HUES64 (cell line): ENCODE results near the gene PI4KA.
"Not testable (repeated sequence)": the region's sequence is repeated elsewhere in the genome, so short reads cannot be mapped to it uniquely, and the experiment has no call there.

Source experiments
- H3K27ac ChIP-seq: 2 replicates; pipeline ENCODE4 v1.7.0; 2013; ENCODE audit warnings: low read depth, low read length, inconsistent platforms
- H3K27me3 ChIP-seq: 2 replicates; pipeline ENCODE4 v1.6.1; 2013; ENCODE audit warnings: mild to moderate bottlenecking, low read length; ENCODE audit not compliant: insufficient read depth
- H3K36me3 ChIP-seq: 2 replicates; pipeline ENCODE4 v1.6.1; 2013; ENCODE audit warnings: mild to moderate bottlenecking, low read length; ENCODE audit not compliant: insufficient read depth
- H3K4me1 ChIP-seq: 2 replicates; pipeline ENCODE4 v1.6.1; 2013; ENCODE audit warnings: mild to moderate bottlenecking, low read length, moderate library complexity; ENCODE audit not compliant: insufficient read depth
- H3K4me3 ChIP-seq: 2 replicates; pipeline ENCODE4 v1.5.1; 2013; ENCODE audit warnings: mild to moderate bottlenecking, low read length, moderate library complexity
- H3K9ac ChIP-seq: 2 replicates; pipeline ENCODE4 v1.6.1; 2013; ENCODE audit warnings: mild to moderate bottlenecking, low read depth, low read length
- H3K9me3 ChIP-seq: 2 replicates; pipeline ENCODE4 v1.6.1; 2013; ENCODE audit warnings: low read depth, low read length; ENCODE audit not compliant: insufficient read depth
- WGBS: fragments of 150-250, 120-280 bp; methylation state at CpG from one replicate; pipeline ENCODE4 v1.1.7; 2013; ENCODE audit warnings: missing lambda C conversion rate; 5-methylcytosine and 5-hydroxymethylcytosine counted together

PI4KA gene

GRCh38 chr22:20840646-20841371 lies 17.8 kb downstream of the PI4KA start:
- Histone ChIP-seq H3K4me1 (peaks cover 20% of the 10 kb centered on the region), H3K27me3 (no peaks in the 10 kb centered on the region), H3K27ac (no peak overlapping the region), H3K36me3 (no peaks in the 10 kb centered on the region), H3K4me3 (no peak overlapping the region), H3K9ac (no peak overlapping the region), H3K9me3 (no peaks in the 10 kb centered on the region)
- 75% methylated on average over 8 of the region's 8 CpGs for WGBS

- peaks cover 16% of the 10 kb centered on the region for H3K4me1 ChIP-seq
- H3K4me3 ChIP-seq = no peak overlapping the region
- no peak overlapping the region for H3K9ac ChIP-seq
- H3K9me3 ChIP-seq = no peaks in the 10 kb centered on the region
- 93% methylated on average over 3 of the region's 3 CpGs for WGBS
- no peaks in the 10 kb centered on the region for H3K27me3 ChIP-seq
- H3K36me3 ChIP-seq = no peaks in the 10 kb centered on the region
- H3K27ac ChIP-seq = no peak overlapping the region
These were observed 18.6 kb downstream of the PI4KA start for GRCh38 chr22:20839837-20840645.

GRCh38 chr22:20839354-20839753 lies 19.3 kb downstream of the PI4KA start:
- H3K9ac ChIP-seq, H3K27me3 ChIP-seq, H3K4me3 ChIP-seq, H3K27ac ChIP-seq, H3K9me3 ChIP-seq, H3K36me3 ChIP-seq: not testable (repeated sequence)
- peaks cover 15% of the 10 kb centered on the region; the same call in 1 of the 2 replicates for H3K4me1 ChIP-seq
- 95% methylated on average over 10 of the region's 10 CpGs for WGBS

- 81% methylated on average over 1 of the region's 2 CpGs for WGBS
- H3K27me3 ChIP-seq = no peaks in the 10 kb centered on the region
- no peaks in the 10 kb centered on the region for H3K9me3 ChIP-seq
- no peak overlapping the region for H3K4me3 ChIP-seq
- peaks cover 15% of the 10 kb centered on the region; the same call in 1 of the 2 replicates for H3K4me1 ChIP-seq
- no peak overlapping the region for H3K27ac ChIP-seq
- peaks cover 11% of the 10 kb centered on the region; the same call in 1 of the 2 replicates for H3K36me3 ChIP-seq
- H3K9ac ChIP-seq = no peak overlapping the region
These were observed 21.4 kb downstream of the PI4KA start for GRCh38 chr22:20836987-20837823.

GRCh38 chr22:20834725-20835124 lies 23.9 kb downstream of the PI4KA start:
- no peak overlapping the region for H3K4me3 ChIP-seq
- H3K36me3 ChIP-seq = peaks cover 11% of the 10 kb centered on the region; the same call in 1 of the 2 replicates
- H3K27me3 ChIP-seq = no peaks in the 10 kb centered on the region
- H3K27ac ChIP-seq = no peak overlapping the region
- WGBS = 96% methylated on average over 3 of the region's 3 CpGs
- no peaks in the 10 kb centered on the region for H3K4me1 ChIP-seq
- H3K9me3 ChIP-seq = no peaks in the 10 kb centered on the region
- H3K9ac ChIP-seq = no peak overlapping the region

GRCh38 chr22:20834206-20834605 lies 24.4 kb downstream of the PI4KA start:
- WGBS = 80% methylated on average over 3 of the region's 3 CpGs
- Histone ChIP-seq H3K36me3 (peaks cover 11% of the 10 kb centered on the region; the same call in 1 of the 2 replicates), H3K27ac (no peak overlapping the region), H3K9me3 (no peaks in the 10 kb centered on the region), H3K4me1 (no peaks in the 10 kb centered on the region), H3K4me3 (no peak overlapping the region), H3K27me3 (no peaks in the 10 kb centered on the region), H3K9ac (no peak overlapping the region)

- Histone ChIP-seq H3K36me3 (peaks cover 13% of the 10 kb centered on the region; the same call in 1 of the 2 replicates), H3K4me3 (no peak overlapping the region), H3K27me3 (no peaks in the 10 kb centered on the region), H3K4me1 (no peaks in the 10 kb centered on the region), H3K9ac (no peak overlapping the region), H3K27ac (no peak overlapping the region), H3K9me3 (no peaks in the 10 kb centered on the region)
- WGBS = 98% methylated on average over 6 of the region's 6 CpGs
These were observed 25.4 kb downstream of the PI4KA start for GRCh38 chr22:20833225-20833665.

- peaks cover 13% of the 10 kb centered on the region; the same call in 1 of the 2 replicates for H3K36me3 ChIP-seq
- WGBS = 100% methylated on average over 1 of the region's 3 CpGs
These were observed 29.0 kb downstream of the PI4KA start for GRCh38 chr22:20829491-20830134.

GRCh38 chr22:20826373-20827152 lies 32.0 kb downstream of the PI4KA start:
- H3K9me3 ChIP-seq, H3K27me3 ChIP-seq, H3K4me1 ChIP-seq, H3K27ac ChIP-seq, H3K9ac ChIP-seq, H3K4me3 ChIP-seq: not testable (repeated sequence)
- WGBS = 100% methylated on average over 2 of the region's 5 CpGs
- peaks cover 12% of the 10 kb centered on the region; the same call in 1 of the 2 replicates for H3K36me3 ChIP-seq

More at GRCh38 chr22:20829491-20830134, 29.0 kb downstream of the PI4KA start:
- Histone ChIP-seq H3K4me3 (no peak overlapping the region), H3K4me1 (no peaks in the 10 kb centered on the region), H3K27ac (no peak overlapping the region), H3K9ac (no peak overlapping the region), H3K9me3 (no peaks in the 10 kb centered on the region), H3K27me3 (no peaks in the 10 kb centered on the region)

- no peaks in the 10 kb centered on the region for H3K27me3 ChIP-seq
- H3K4me3 ChIP-seq = no peak overlapping the region
- no peaks in the 10 kb centered on the region for H3K4me1 ChIP-seq
- H3K27ac ChIP-seq = no peak overlapping the region
- WGBS = 94% methylated on average over 6 of the region's 6 CpGs
- H3K9me3 ChIP-seq = no peaks in the 10 kb centered on the region
- H3K9ac ChIP-seq = no peak overlapping the region
- H3K36me3 ChIP-seq = peaks cover 12% of the 10 kb centered on the region; the same call in 1 of the 2 replicates
These were observed 33.0 kb downstream of the PI4KA start for GRCh38 chr22:20825624-20826023.
